Measurements from ENCODE around the gene CLASP1.
A peak's percentile ranks its signal among the peaks of the same experiment; 100 is the strongest.

CLASP1 gene

DNA sequence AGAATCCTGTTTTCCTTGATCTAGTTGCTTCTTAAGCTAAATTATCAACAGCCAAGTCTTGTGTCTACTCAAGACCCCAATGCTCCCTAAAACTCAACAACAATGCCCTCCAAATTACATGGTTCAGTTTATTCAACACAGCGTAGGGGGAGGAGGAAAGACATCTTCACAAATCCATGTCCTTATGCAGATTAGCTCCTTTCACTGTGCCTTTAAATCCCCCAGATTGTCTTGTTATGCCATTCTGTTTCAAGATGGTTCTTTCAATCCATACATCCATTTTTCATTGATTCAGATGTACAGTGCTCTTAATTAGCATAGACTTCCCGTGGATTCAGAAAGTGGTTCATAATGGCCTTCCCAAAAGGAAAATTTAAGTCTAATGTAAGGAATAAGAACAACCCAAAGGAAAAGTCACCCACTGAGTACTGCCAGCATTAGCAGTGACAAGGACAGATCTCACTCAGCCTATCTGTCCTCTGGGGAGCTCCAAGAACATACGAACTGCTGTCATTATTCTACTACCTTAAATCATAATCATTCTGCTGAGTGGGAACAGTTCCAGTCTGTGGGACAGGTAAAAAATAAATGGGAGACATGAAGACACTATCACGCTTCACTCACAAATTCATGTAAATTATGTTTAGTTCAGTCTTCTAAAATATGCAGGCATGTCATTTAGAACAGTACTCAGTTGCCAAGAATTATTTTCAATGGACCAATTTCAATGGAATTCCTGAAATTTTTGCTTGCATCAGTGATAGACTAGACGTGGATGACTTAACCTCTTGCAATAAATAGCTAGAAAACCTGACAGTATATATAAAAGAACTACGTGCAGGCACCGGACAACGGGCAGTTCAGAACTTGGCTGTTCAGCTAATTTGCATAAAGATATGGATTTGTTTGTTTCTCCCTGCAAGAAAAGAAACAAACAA lies 177.5 kb downstream of the CLASP1 start:
- TF ChIP-seq, protein P1, sequence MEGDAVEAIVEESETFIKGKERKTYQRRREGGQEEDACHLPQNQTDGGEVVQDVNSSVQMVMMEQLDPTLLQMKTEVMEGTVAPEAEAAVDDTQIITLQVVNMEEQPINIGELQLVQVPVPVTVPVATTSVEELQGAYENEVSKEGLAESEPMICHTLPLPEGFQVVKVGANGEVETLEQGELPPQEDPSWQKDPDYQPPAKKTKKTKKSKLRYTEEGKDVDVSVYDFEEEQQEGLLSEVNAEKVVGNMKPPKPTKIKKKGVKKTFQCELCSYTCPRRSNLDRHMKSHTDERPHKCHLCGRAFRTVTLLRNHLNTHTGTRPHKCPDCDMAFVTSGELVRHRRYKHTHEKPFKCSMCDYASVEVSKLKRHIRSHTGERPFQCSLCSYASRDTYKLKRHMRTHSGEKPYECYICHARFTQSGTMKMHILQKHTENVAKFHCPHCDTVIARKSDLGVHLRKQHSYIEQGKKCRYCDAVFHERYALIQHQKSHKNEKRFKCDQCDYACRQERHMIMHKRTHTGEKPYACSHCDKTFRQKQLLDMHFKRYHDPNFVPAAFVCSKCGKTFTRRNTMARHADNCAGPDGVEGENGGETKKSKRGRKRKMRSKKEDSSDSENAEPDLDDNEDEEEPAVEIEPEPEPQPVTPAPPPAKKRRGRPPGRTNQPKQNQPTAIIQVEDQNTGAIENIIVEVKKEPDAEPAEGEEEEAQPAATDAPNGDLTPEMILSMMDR (IDR thresholded peaks at IDR 0.05; ENCODE audit: insufficient read depth, missing control alignments), result no peak
- FAIRE-seq, result peak; percentile 60
- no peak for DNase-seq (ENCODE audit: insufficient read length, low spot score)

DNA sequence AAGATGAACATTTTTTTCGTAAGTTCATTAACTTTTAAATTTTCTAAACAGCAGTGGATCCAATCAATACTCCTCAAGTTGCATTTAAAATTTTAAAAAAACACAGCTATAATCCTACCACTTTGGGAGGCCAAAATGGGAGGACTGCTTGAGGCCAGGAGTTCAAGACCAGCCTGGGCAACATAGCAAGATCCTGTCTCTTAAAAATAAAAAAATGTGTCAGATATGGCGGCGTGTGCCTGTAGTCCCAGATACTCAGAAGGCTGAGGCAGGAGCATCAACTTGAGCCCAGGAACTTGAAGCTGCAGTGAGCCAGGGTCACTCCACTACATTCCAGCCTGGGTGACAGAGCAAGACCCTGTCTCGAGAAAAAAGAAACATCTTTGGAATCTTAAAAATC lies 178.3 kb downstream of the CLASP1 start:
- DNase-seq (ENCODE audit: insufficient read length, low spot score) (no peak), FAIRE-seq (no peak)
- TF ChIP-seq, protein P1 (IDR thresholded peaks at IDR 0.05; ENCODE audit: insufficient read depth, missing control alignments), result no peak

DNA sequence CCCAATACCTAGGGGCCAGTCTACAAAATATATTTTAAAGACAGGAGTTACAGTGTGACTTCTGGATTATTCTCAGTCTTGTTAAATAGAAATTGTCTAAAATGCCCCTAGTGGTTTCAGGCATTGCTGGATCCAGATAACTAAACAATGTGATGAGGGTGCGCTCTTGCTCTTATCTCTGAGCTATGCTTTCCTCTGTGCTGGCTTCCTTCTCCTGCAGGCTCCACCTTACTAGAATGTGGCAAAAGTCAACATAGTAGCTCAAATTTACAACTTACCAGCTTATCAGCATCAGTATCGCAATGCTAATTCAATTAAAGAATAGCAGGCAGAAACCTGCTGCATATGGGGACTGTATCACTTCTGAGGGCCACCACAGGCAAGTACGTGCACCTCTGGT lies 179.9 kb downstream of the CLASP1 start:
- DNase-seq (ENCODE audit: insufficient read length, low spot score) (no peak), FAIRE-seq (no peak)
- TF ChIP-seq, protein P1 (IDR thresholded peaks at IDR 0.05; ENCODE audit: insufficient read depth, missing control alignments), result no peak

DNA sequence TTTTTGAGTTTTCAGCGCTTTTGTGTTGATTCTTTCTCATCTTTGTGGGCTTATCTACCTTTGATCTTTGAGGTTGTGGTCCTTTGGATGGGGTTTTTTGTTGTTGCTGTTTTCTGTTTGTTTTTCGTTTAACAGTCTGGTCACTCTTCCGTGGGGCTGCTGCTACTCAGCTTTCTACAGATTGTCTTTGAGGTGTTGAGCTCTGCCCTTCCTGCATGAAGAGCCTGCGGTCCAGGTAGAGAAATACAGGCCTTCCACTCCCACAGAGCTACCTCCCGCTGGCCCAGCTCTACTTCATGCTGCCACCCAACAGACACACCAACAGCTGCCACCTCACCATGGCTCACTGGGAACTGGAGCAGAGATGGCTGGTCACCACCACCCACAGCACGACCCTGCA lies 180.3 kb downstream of the CLASP1 start:
- TF ChIP-seq, protein P1 (IDR thresholded peaks at IDR 0.05; ENCODE audit: insufficient read depth, missing control alignments), result no peak
- DNase-seq (ENCODE audit: insufficient read length, low spot score) (no peak), FAIRE-seq (no peak)

DNA sequence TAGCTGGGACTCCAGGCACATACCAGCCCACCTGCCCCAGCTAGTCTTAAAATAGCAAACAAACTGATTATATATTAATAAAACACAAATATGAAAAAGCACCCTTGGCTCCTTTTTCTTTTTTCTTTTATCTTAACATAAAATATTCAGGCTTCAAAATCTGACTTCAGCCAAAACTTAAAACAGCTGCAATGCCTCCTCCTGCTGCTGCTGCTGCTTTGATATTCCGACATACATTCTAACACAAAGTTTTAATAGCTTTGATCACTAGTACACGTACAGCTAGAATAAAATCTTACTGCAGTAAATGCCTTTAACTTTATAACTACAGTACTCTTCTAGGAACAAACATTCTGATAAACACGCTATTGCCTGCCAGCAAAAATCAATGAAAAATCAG lies 190.0 kb downstream of the CLASP1 start:
- DNase-seq (ENCODE audit: insufficient read length, low spot score), result no peak
- TF ChIP-seq, protein P1 (IDR thresholded peaks at IDR 0.05; ENCODE audit: insufficient read depth, missing control alignments), result no peak
- FAIRE-seq, result no peak

DNA sequence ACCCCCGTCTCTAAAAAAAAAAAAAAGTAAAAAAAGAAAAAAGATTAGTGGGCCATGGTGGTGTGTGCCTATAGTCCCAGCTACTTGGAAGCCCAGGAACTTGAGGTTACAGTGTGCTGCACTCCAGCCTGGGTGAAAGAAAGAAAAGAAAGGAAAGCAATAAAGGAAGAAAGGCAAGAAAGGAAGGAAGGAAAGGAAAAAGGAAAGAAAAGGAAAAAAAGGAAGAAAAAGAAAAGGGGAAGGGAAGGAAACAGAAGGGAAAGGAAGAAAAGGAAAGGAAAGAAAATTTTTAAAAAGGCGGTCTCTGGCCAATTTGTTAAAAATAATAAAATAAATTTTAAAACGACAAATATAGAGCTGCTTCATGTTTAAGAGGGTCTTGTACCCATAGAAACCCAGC lies 192.9 kb downstream of the CLASP1 start:
- TF ChIP-seq, protein P1 (IDR thresholded peaks at IDR 0.05; ENCODE audit: insufficient read depth, missing control alignments), result no peak
- FAIRE-seq, result no peak
- no peak for DNase-seq (ENCODE audit: insufficient read length, low spot score)

DNA sequence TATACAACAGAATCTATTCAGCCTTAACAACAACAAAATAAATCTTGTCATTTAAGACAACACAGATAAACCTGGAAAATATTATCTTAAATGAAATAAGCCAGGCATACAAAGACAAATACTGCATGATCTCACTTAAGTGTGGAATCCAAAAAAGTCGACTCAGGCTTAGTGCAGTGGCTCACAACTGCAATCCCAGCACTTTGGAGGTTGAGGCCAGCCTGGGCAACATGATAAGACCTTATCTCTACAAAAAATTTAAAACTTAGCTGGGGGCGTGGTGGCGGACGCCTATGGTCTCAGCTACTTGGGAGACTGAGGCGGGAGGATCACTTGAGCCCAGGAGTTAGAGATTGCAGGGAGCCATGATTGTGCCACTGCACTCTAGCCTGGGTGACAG lies 193.8 kb downstream of the CLASP1 start:
- FAIRE-seq (no peak), DNase-seq (ENCODE audit: insufficient read length, low spot score) (no peak)
- TF ChIP-seq, protein P1 (IDR thresholded peaks at IDR 0.05; ENCODE audit: insufficient read depth, missing control alignments), result no peak
